T-helper 1 cell (primary cell): ENCODE measurements around the gene RBM25.
"Not testable (repeated sequence)": the region's sequence is repeated elsewhere in the genome, so short reads cannot be mapped to it uniquely, and the experiment has no call there.

ENCODE experiments used
- DNase-seq, 5 donors: peaks; one replicate each; pipeline ENCODE4 v3.0.0-alpha.2; 2012 to 2020

The RBM25 gene

GRCh38 chr14:73105050-73105449 is 46.7 kb downstream of the RBM25 start:
- DNase-seq = no peak

GRCh38 chr14:73105727-73106126 is 47.4 kb downstream of the RBM25 start:
- DNase-seq = no peak

GRCh38 chr14:73116079-73116665 is 57.8 kb downstream of the RBM25 start:
- DNase-seq = no peak

GRCh38 chr14:73124180-73124894 is 66.0 kb downstream of the RBM25 start:
- DNase-seq = no peak

GRCh38 chr14:73125169-73125588 is 66.8 kb downstream of the RBM25 start:
- DNase-seq = no peak

GRCh38 chr14:73125746-73126145 is 67.4 kb downstream of the RBM25 start:
- no peak for DNase-seq

GRCh38 chr14:73133795-73134194 is 75.5 kb downstream of the RBM25 start:
- DNase-seq = no peak

GRCh38 chr14:73136085-73136386 is 77.7 kb downstream of the RBM25 start:
- no peak for DNase-seq

GRCh38 chr14:73136387-73137225 is 78.3 kb downstream of the RBM25 start, which contains the start of gene PSEN1:
Gene PSEN1, plus strand, starts transcription at chr14:73136507. Its CDS starts 11,513 bp downstream, at chr14:73148020.
- DNase-seq = peak; percentile 95 to 99 (median 98)

GRCh38 chr14:73140811-73141323 is 82.5 kb downstream of the RBM25 start:
- no peak for DNase-seq

- no peak for DNase-seq
Observed at GRCh38 chr14:73142216-73142615, 83.9 kb downstream of the RBM25 start.

GRCh38 chr14:73143003-73143402 is 84.7 kb downstream of the RBM25 start:
- no peak for DNase-seq

GRCh38 chr14:73143617-73144016 is 85.3 kb downstream of the RBM25 start:
- no peak for DNase-seq

GRCh38 chr14:73145371-73145770 is 87.0 kb downstream of the RBM25 start:
- no peak for DNase-seq

- no peak for DNase-seq
Observed at GRCh38 chr14:73146111-73146510, 87.8 kb downstream of the RBM25 start.

GRCh38 chr14:73149753-73150152 is 91.4 kb downstream of the RBM25 start:
- no peak for DNase-seq

- no peak for DNase-seq
Observed at GRCh38 chr14:73153272-73153671, 94.9 kb downstream of the RBM25 start.

GRCh38 chr14:73162251-73162650 is 103.9 kb downstream of the RBM25 start:
- no peak for DNase-seq

- DNase-seq = no peak
Observed at GRCh38 chr14:73166399-73166798, 108.1 kb downstream of the RBM25 start.

GRCh38 chr14:73167727-73168126 is 109.4 kb downstream of the RBM25 start:
- DNase-seq = no peak

- DNase-seq = no peak
Observed at GRCh38 chr14:73168274-73168673, 109.9 kb downstream of the RBM25 start.

- no peak for DNase-seq
Observed at GRCh38 chr14:73168691-73169090, 110.4 kb downstream of the RBM25 start.

- DNase-seq = not testable (repeated sequence)
Observed at GRCh38 chr14:73169855-73170254, 111.5 kb downstream of the RBM25 start.

GRCh38 chr14:73170686-73171085 is 112.4 kb downstream of the RBM25 start:
- no peak for DNase-seq
